OCI-LY3 (cell line): ENCODE data around the gene HS3ST6.

ENCODE experiments used
- CTCF ChIP-seq: fragments of 200-600, 300-600 bp; sonication (generic); IDR thresholded peaks from 2 replicates; pipeline ENCODE4 v1.5.1; 2014; ENCODE audit warnings: antibody characterized with exemption, low read length, low read depth
- EZH2phosphoT487 ChIP-seq: fragments of 200-600 bp; shearing (Covaris generic); IDR thresholded peaks from 2 replicates; pipeline ENCODE4 v1.6.1; 2018; ENCODE audit warnings: antibody characterized with exemption, mixed run types, low read depth

- no peak for TF ChIP-seq CTCF
- TF ChIP-seq EZH2phosphoT487, result no peak
Measured at GRCh38 chr16:1906055-1906845, 12.0 kb downstream of the HS3ST6 start.
